SK-N-SH (cell line): ENCODE data around the gene FBXW5. TPM values are rescaled to one million over a fixed set of nuclear protein-coding genes. Genes with fewer than 3 reads are reported as not detected.
A peak's percentile ranks its signal among the peaks of the same experiment; 100 is the strongest.

ENCODE experiments used
- CTCF ChIA-PET: fragments of 300-600, 350-600 bp; formaldehyde crosslinking; extraction: SDS; loops from one replicate; lab custom pipeline; 2021; lab: Yijun Ruan, JAX
- POLR2A ChIA-PET: fragments of 350-600 bp; sonication (Branson Sonifier 250); formaldehyde crosslinking; extraction: SDS; loops from one replicate; lab custom pipeline; 2020; ENCODE audit warnings: antibody characterized with exemption, inconsistent platforms; lab: Yijun Ruan, JAX
- DNase-seq: peaks from one replicate; pipeline ENCODE4 v3.0.0; 2012
- H2AFZ ChIP-seq: fragments of 200-600 bp; sonication (generic); 2 replicates; pipeline ENCODE4 v1.8.1; 2016; ENCODE audit warnings: antibody characterized with exemption, mild to moderate bottlenecking, low read depth
- H3F3A ChIP-seq: fragments of 200-600 bp; sonication (generic); replicated peaks from 2 replicates; pipeline ENCODE3; 2016; ENCODE audit warnings: antibody characterized with exemption, mild to moderate bottlenecking; ENCODE audit not compliant: insufficient read depth
- H3K27ac ChIP-seq, 2 experiments: fragments of 200-500 bp in 1 of 2; fragments of 200-600 bp in 1 of 2; sonication (Bioruptor generic) in 1 of 2; sonication (generic), shearing (Covaris generic) in 1 of 2; 2 replicates each; pipeline versions ENCODE4 v1.5.1 to v1.6.1; 2014 to 2016; ENCODE audit warnings: low read depth in 2 of 2, inconsistent platforms in 1 of 2, low read length in 1 of 2, mild to moderate bottlenecking in 1 of 2, mixed read lengths in 1 of 2
- H3K27me3 ChIP-seq: fragments of 200-600 bp; sonication (generic), shearing (Covaris generic); 2 replicates; pipeline ENCODE4 v1.6.1; 2016; ENCODE audit warnings: mixed run types; ENCODE audit not compliant: insufficient read depth
- H3K36me3 ChIP-seq, 2 experiments: fragments of 200-500 bp in 1 of 2; fragments of 200-600 bp in 1 of 2; sonication (Bioruptor generic) in 1 of 2; sonication (generic) in 1 of 2; replicated peaks in 1 of 2; 2 replicates each; pipeline versions ENCODE3 to v1.5.1; 2014 to 2016; ENCODE audit warnings: low read length in 1 of 2, mild to moderate bottlenecking in 1 of 2; ENCODE audit not compliant: insufficient read depth in 2 of 2, control insufficient read depth in 1 of 2
- H3K4me1 ChIP-seq, 2 experiments: fragments of 200-500 bp in 1 of 2; fragments of 200-600 bp in 1 of 2; sonication (Bioruptor generic) in 1 of 2; sonication (generic), shearing (Covaris generic) in 1 of 2; 2 replicates each; pipeline versions ENCODE4 v1.5.1 to v1.6.1; 2014 to 2016; ENCODE audit warnings: low read depth in 1 of 2, low read length in 1 of 2, mixed run types in 1 of 2; ENCODE audit not compliant: insufficient read depth in 2 of 2, control insufficient read depth in 1 of 2
- H3K4me2 ChIP-seq: fragments of 200-600 bp; sonication (generic), shearing (Covaris generic); 2 replicates; pipeline ENCODE4 v1.6.1; 2017; ENCODE audit warnings: mixed run types
- H3K4me3 ChIP-seq, 2 experiments: fragments of 200-500 bp in 1 of 2; fragments of 200-600 bp in 1 of 2; sonication (Bioruptor generic) in 1 of 2; sonication (generic), shearing (Covaris generic) in 1 of 2; 2 replicates each; pipeline versions ENCODE4 v1.5.1 to v1.8.1; 2014 to 2016; ENCODE audit warnings: low read depth in 2 of 2, inconsistent platforms in 1 of 2, low read length in 1 of 2, mild to moderate bottlenecking in 1 of 2, mixed read lengths in 1 of 2, moderate library complexity in 1 of 2
- H3K79me2 ChIP-seq: fragments of 200-600 bp; sonication (generic); 2 replicates; pipeline ENCODE4 v1.8.1; 2017; ENCODE audit warnings: mild to moderate bottlenecking; ENCODE audit not compliant: insufficient read depth
- H3K9ac ChIP-seq: fragments of 200-600 bp; sonication (generic); 2 replicates; pipeline ENCODE4 v1.6.1; 2017; ENCODE audit warnings: mixed run types
- H3K9me2 ChIP-seq: fragments of 200-600 bp; sonication (generic); 2 replicates; pipeline ENCODE4 v1.6.1; 2017; ENCODE audit warnings: mixed run types
- H3K9me3 ChIP-seq: fragments of 200-600 bp; sonication (generic); 2 replicates; pipeline ENCODE4 v1.6.1; 2017; ENCODE audit warnings: mixed run types, mild to moderate bottlenecking, moderate library complexity
- H4K20me1 ChIP-seq: fragments of 200-600 bp; sonication (generic); 2 replicates; pipeline ENCODE4 v1.6.1; 2017; ENCODE audit warnings: mild to moderate bottlenecking, mixed run types; ENCODE audit not compliant: insufficient read depth
- ELF1 ChIP-seq: IDR thresholded peaks from 2 replicates; pipeline ENCODE4 v1.4.0; 2012
- EP300 ChIP-seq, 2 experiments: IDR thresholded peaks; 2 replicates each; pipeline versions ENCODE4 v1.4.0 to v1.6.1; 2012; ENCODE audit warnings: borderline replicate concordance in 1 of 2, low read depth in 1 of 2, low read length in 1 of 2
- FOSL2 ChIP-seq: IDR thresholded peaks from 2 replicates; pipeline ENCODE4 v1.4.0; 2012; ENCODE audit warnings: low read depth, mild to moderate bottlenecking, moderate library complexity, borderline replicate concordance
- GABPA ChIP-seq: IDR thresholded peaks from 2 replicates; pipeline ENCODE4 v1.4.0; 2012; ENCODE audit warnings: low read depth, mild to moderate bottlenecking
- MAX ChIP-seq: IDR thresholded peaks from 2 replicates; pipeline ENCODE4 v1.4.0; 2012; ENCODE audit warnings: low read depth
- MXI1 ChIP-seq: IDR thresholded peaks from 2 replicates; pipeline ENCODE4 v1.6.1; 2012; ENCODE audit warnings: mild to moderate bottlenecking, low read depth, low read length, improper control_type of control experiment
- PBX3 ChIP-seq: IDR thresholded peaks from 2 replicates; pipeline ENCODE4; 2012
- POLR2AphosphoS5 ChIP-seq: IDR thresholded peaks from 2 replicates; pipeline ENCODE4 v1.6.1; 2012; ENCODE audit warnings: low read depth, low read length
- REST ChIP-seq: IDR thresholded peaks from 2 replicates; pipeline ENCODE4 v1.6.1; 2012; ENCODE audit warnings: mild to moderate bottlenecking, low read depth, low read length, moderate library complexity
- SMC3 ChIP-seq: IDR thresholded peaks from 2 replicates; pipeline ENCODE4 v1.6.1; 2012; ENCODE audit warnings: low read depth, low read length, improper control_type of control experiment
- TEAD4 ChIP-seq: IDR thresholded peaks from 2 replicates; pipeline ENCODE4 v1.4.0; 2012; ENCODE audit warnings: mild to moderate bottlenecking, borderline replicate concordance; ENCODE audit not compliant: insufficient read depth
- USF2 ChIP-seq: fragments of 150-350 bp; IDR thresholded peaks from 2 replicates; pipeline ENCODE4 v1.6.1; 2017; ENCODE audit warnings: antibody characterized with exemption, low read length, low read depth, borderline replicate concordance
- YY1 ChIP-seq: IDR thresholded peaks from 2 replicates; pipeline ENCODE4 v1.4.0; 2012; ENCODE audit warnings: low read depth, mild to moderate bottlenecking
- WGBS: methylation state at CpG from one replicate; pipeline ENCODE4 v1.1.6; 2017; ENCODE audit warnings: low lambda C conversion rate; 5-methylcytosine and 5-hydroxymethylcytosine counted together
- polyA plus RNA-seq, 3 experiments: library from polyadenylated mRNA; depleted of rRNA; stranded (reverse); fragments of >200 nt; gene quantifications; 2 replicates each; pipeline ENCODE4 v1.2.3, GENCODE V29; 2012

Gene FBXW5
- polyA plus RNA-seq, 1 of the 3 experiments (the other 2 are of a cell fraction): 78.9 TPM

GRCh38 chr9:136992819-136993369 lies 48.4 kb upstream of the FBXW5 start:
- WGBS: 4% methylated on average over 10 of the region's 18 CpGs
- CTCF ChIA-PET: interaction anchor here (0.6 to 6.8 kb wide), 10 partner anchors 9 to 73 kb away, joined by 3 to 68 read pairs (median 4); partner anchors contain the start of genes ABCA2, C8G, FBXW5 and FUT7

GRCh38 chr9:136991993-136992818 lies 47.7 kb upstream of the FBXW5 start, which contains the start of gene PAXX:
Gene PAXX, plus strand, starts transcription at chr9:136992422. Its CDS starts 22 bp downstream, at chr9:136992444.
- H3K4me2 ChIP-seq: peak within 1 kb of the TSS; percentile 95
- 6% methylated on average over 25 of the region's 92 CpGs for WGBS
- no peaks in the 10 kb centered on the region for H3K27me3 ChIP-seq
- peak; percentile 100 for DNase-seq
- peaks cover 9 to 24% of the 10 kb centered on the region in 2 experiments; a peak in 3 of 4 replicates for H3K4me1 ChIP-seq
- H3K4me3 ChIP-seq: peak within 1 kb of the TSS; percentile 80 to 85
- H3K9ac ChIP-seq: peak within 1 kb of the TSS; percentile 75
- H3K9me2 ChIP-seq: no peaks in the 10 kb centered on the region
- ChIA-PET CTCF (interaction anchor here (0.6 to 6.8 kb wide), 10 partner anchors 10 to 74 kb away, joined by 3 to 68 read pairs (median 4); partner anchors contain the start of genes ABCA2, C8G, FBXW5 and FUT7), POLR2A (interaction anchor here (0.6 to 1.8 kb wide), 3 partner anchors 22 to 48 kb away, joined by 3 to 7 read pairs (median 4); partner anchors contain the start of gene FBXW5)
- 0 out of 2 replicates have a peak, but pooled peaks cover 3% of the 10 kb centered on the region for H4K20me1 ChIP-seq
- peaks cover 0 to 7% of the 10 kb centered on the region in 2 experiments for H3K36me3 ChIP-seq
- no peaks in the 10 kb centered on the region for H3F3A ChIP-seq
- H3K79me2 ChIP-seq: peaks cover 18% of the 10 kb centered on the region; the same call in 1 of the 2 replicates
- no peaks in the 10 kb centered on the region for H3K9me3 ChIP-seq
- H2AFZ ChIP-seq: peak within 1 kb of the TSS; percentile 89
- H3K27ac ChIP-seq: peak within 1 kb of the TSS in 1 of 2 experiments; percentile 56; a peak in 2 of 4 replicates
- TF ChIP-seq USF2 (no peak), PBX3 (no peak), EP300 (IDR thresholded peaks at IDR 0.05; ENCODE audit: borderline replicate concordance in 1 of 2, low read depth in 1 of 2, low read length in 1 of 2) (no peak), MAX (peak; percentile 45), FOSL2 (no peak), POLR2AphosphoS5 (0 out of 2 replicates have a peak, but pooled peaks have one; percentile 39), GABPA (peak; percentile 47; the same call in 1 of the 2 replicates), YY1 (peak; percentile 56; the same call in 1 of the 2 replicates), SMC3 (no peak), MXI1 (peak; percentile 91), ELF1 (peak; percentile 49; the same call in 1 of the 2 replicates)

More at GRCh38 chr9:136992819-136993369, 48.4 kb upstream of the FBXW5 start:
- DNase-seq: no peak
- Histone ChIP-seq H3K9me3 (no peaks in the 10 kb centered on the region), H3K27me3 (no peaks in the 10 kb centered on the region), H3K9ac (peak overlapping the region; percentile 75), H3F3A (no peaks in the 10 kb centered on the region), H2AFZ (peak overlapping the region; percentile 82; the same call in 1 of the 2 replicates), H3K79me2 (peaks cover 18% of the 10 kb centered on the region; the same call in 1 of the 2 replicates), H3K4me2 (peak overlapping the region; percentile 95), H3K4me3 (peak overlapping the region; percentile 80 to 85), H3K9me2 (no peaks in the 10 kb centered on the region), H4K20me1 (0 out of 2 replicates have a peak, but pooled peaks cover 3% of the 10 kb centered on the region), H3K4me1 (peaks cover 9 to 24% of the 10 kb centered on the region in 2 experiments; a peak in 3 of 4 replicates), H3K36me3 (peaks cover 0 to 7% of the 10 kb centered on the region in 2 experiments), H3K27ac (peak overlapping the region in 1 of 2 experiments; percentile 56; a peak in 2 of 4 replicates)
- TF ChIP-seq REST: peak; percentile 39; the same call in 1 of the 2 replicates
- no peak for TF ChIP-seq TEAD4
- POLR2A ChIA-PET: interaction anchor here (1.0 to 1.8 kb wide), 3 partner anchors 37 to 49 kb away, joined by 3 to 7 read pairs (median 4); partner anchors contain the start of gene FBXW5
